Caco-2 (cell line): Measurements from ENCODE around the gene RIF1. TPM values are rescaled to one million over a fixed set of nuclear protein-coding genes. Genes with fewer than 3 reads are reported as not detected.

ENCODE experiments used
- BruUV-seq: library from RNA; stranded (reverse); fragments of 400-500 nt; replicated peaks from 2 replicates; lab custom pipeline; 2021; lab: Mats Ljungman, UMichigan
- CTCF ChIA-PET: fragments of 300-600 bp; sonication (Branson Sonifier 250); formaldehyde crosslinking; loops from one replicate; lab custom pipeline; 2022; ENCODE audit warnings: antibody characterized with exemption; lab: Charles Lee
- POLR2A ChIA-PET: fragments of 300-600 bp; sonication (Branson Sonifier 250); formaldehyde crosslinking; loops from one replicate; lab custom pipeline; 2022; ENCODE audit warnings: antibody characterized with exemption; lab: Charles Lee
- DNase-seq, 2 experiments: peaks; one replicate each; pipeline versions ENCODE4 v3.0.0 to v3.0.0-alpha.2; 2020 to 2022
- H3K27me3 ChIP-seq: replicated peaks from 2 replicates; pipeline ENCODE4 v1.6.0; 2011; ENCODE audit warnings: low read length; ENCODE audit not compliant: control insufficient read depth, insufficient read depth
- H3K36me3 ChIP-seq: 2 replicates; pipeline ENCODE4 v1.5.1; 2011; ENCODE audit warnings: low read length; ENCODE audit not compliant: control insufficient read depth, insufficient read depth
- H3K4me1 ChIP-seq: fragments of 250-450 bp; sonication (Bioruptor Pico); 2 replicates; pipeline ENCODE4 v1.5.1; 2020; ENCODE audit warnings: mild to moderate bottlenecking
- H3K4me3 ChIP-seq: 2 replicates; pipeline ENCODE4 v1.5.1; 2011; ENCODE audit warnings: low read depth, mild to moderate bottlenecking, control low read depth, low read length
- H3K9me3 ChIP-seq: fragments of 250-450 bp; sonication (Bioruptor Pico); 2 replicates; pipeline ENCODE4 v1.5.1; 2020; ENCODE audit warnings: mild to moderate bottlenecking, moderate library complexity
- H3K27ac Mint-ChIP-seq: one replicate; pipeline ENCODE4 v1.8.0; 2022; ENCODE audit warnings: mixed read lengths; ENCODE audit not compliant: unreplicated experiment
- H3K27me3 Mint-ChIP-seq: one replicate; pipeline ENCODE4 v1.8.0; 2022; ENCODE audit warnings: mixed read lengths; ENCODE audit not compliant: insufficient read depth, unreplicated experiment
- H3K36me3 Mint-ChIP-seq: one replicate; pipeline ENCODE4 v1.8.0; 2022; ENCODE audit warnings: mild to moderate bottlenecking, mixed read lengths; ENCODE audit not compliant: insufficient read depth, unreplicated experiment
- H3K4me1 Mint-ChIP-seq: one replicate; pipeline ENCODE4 v1.8.0; 2022; ENCODE audit warnings: low read depth, mixed read lengths; ENCODE audit not compliant: unreplicated experiment
- H3K4me3 Mint-ChIP-seq: one replicate; pipeline ENCODE4 v1.8.0; 2022; ENCODE audit warnings: mild to moderate bottlenecking, moderate library complexity, mixed read lengths; ENCODE audit not compliant: unreplicated experiment
- H3K9me3 Mint-ChIP-seq: one replicate; pipeline ENCODE4 v1.8.0; 2022; ENCODE audit warnings: mixed read lengths; ENCODE audit not compliant: unreplicated experiment
- intact Hi-C: fragments of 100-400 bp; cut with micrococcal nuclease; formaldehyde crosslinking; loops from one replicate; pipeline ENCODE4 v1.10.0; 2022; ENCODE audit not compliant: unreplicated experiment
- total RNA-seq: library from RNA; stranded (reverse); gene quantifications from 2 replicates; pipeline ENCODE4 v1.2.3, GENCODE V29; 2022
- TF ChIP-seq, protein P1 (sequence below), 2 experiments: fragments of 200-600 bp in 1 of 2; IDR thresholded peaks; 1 replicate in 1 of 2; 2 replicates in 1 of 2; pipeline versions ENCODE4 v1.5.1 to v1.8.0; 2011 to 2022; ENCODE audit warnings: antibody characterized with exemption in 1 of 2, control low read depth in 1 of 2, inconsistent platforms in 1 of 2, low read depth in 1 of 2, low read length in 1 of 2, mild to moderate bottlenecking in 1 of 2, moderate library complexity in 1 of 2; ENCODE audit not compliant: insufficient read depth in 1 of 2, severe bottlenecking in 1 of 2, unreplicated experiment in 1 of 2

RIF1 gene
- total RNA-seq, 1 experiment from 2014 or later, result 63.9 TPM

DNA sequence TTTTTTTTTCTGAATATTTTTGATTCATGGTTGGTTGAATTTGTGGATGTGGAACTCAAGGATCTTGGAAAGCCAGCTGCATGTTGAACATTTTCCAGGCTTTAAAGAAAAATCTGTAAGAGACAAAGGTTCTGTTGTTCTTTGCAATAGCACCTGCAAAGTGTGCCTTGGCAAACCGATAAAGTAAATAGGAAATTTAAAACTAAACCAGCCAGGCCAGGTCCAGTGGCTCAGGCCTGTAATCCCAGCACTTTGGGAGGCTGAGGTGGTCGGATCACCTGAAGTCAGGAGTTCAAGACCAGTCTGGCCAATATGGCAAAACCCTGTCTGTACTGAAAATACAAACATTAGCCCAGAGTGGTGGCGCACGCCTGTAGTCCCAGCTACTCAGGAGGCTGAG is 74.4 kb downstream of the RIF1 start:
- no peaks in the 10 kb centered on the region for H3K4me1 ChIP-seq
- H3K4me3 Mint-ChIP-seq, result no peak overlapping the region
- no peaks in the 10 kb centered on the region for H3K27me3 ChIP-seq
- H3K9me3 ChIP-seq, result no peaks in the 10 kb centered on the region
- no peak for DNase-seq
- POLR2A ChIA-PET, result no interaction called here
- TF ChIP-seq, protein P1, sequence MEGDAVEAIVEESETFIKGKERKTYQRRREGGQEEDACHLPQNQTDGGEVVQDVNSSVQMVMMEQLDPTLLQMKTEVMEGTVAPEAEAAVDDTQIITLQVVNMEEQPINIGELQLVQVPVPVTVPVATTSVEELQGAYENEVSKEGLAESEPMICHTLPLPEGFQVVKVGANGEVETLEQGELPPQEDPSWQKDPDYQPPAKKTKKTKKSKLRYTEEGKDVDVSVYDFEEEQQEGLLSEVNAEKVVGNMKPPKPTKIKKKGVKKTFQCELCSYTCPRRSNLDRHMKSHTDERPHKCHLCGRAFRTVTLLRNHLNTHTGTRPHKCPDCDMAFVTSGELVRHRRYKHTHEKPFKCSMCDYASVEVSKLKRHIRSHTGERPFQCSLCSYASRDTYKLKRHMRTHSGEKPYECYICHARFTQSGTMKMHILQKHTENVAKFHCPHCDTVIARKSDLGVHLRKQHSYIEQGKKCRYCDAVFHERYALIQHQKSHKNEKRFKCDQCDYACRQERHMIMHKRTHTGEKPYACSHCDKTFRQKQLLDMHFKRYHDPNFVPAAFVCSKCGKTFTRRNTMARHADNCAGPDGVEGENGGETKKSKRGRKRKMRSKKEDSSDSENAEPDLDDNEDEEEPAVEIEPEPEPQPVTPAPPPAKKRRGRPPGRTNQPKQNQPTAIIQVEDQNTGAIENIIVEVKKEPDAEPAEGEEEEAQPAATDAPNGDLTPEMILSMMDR (IDR thresholded peaks at IDR 0.05; ENCODE audit: insufficient read depth in 1 of 2, low read depth in 1 of 2, low read length in 1 of 2, severe bottlenecking in 1 of 2, unreplicated experiment in 1 of 2), result no peak
- H3K4me1 Mint-ChIP-seq, result no peaks in the 10 kb centered on the region
- intact Hi-C loops, result no loop called here
- no peaks in the 10 kb centered on the region for H3K27me3 Mint-ChIP-seq
- 0 out of 2 replicates have a peak, but pooled peaks cover 1% of the 10 kb centered on the region for H3K36me3 ChIP-seq
- H3K4me3 ChIP-seq, result no peak overlapping the region
- H3K36me3 Mint-ChIP-seq, result peaks cover 43% of the 10 kb centered on the region
- H3K9me3 Mint-ChIP-seq, result no peaks in the 10 kb centered on the region
- CTCF ChIA-PET, result no interaction called here
- H3K27ac Mint-ChIP-seq, result no peak overlapping the region
- BruUV-seq, result no TSS peak

DNA sequence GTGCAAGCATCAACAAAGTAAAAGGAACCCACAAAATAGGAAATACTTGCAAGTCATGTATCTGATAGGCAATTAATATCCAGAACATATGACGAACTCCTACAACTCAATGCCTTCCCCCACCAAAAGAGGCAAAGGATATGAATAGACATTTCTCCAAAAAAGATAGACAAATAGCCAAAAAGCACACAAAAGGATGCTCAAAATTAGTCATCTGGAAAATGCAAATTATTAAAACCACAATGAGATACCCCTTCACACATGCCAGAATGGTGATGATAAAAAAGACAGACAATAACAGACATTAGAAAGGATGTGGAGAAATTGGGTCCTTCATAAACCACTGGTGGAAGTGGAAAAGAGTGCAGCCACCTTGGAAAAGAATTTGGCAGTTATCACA is 76.4 kb downstream of the RIF1 start:
- intact Hi-C loops, result no loop called here
- no peaks in the 10 kb centered on the region for H3K27me3 ChIP-seq
- Mint-ChIP-seq H3K27me3 (no peaks in the 10 kb centered on the region), H3K36me3 (peaks cover 42% of the 10 kb centered on the region), H3K4me3 (no peak overlapping the region), H3K9me3 (no peaks in the 10 kb centered on the region), H3K4me1 (no peaks in the 10 kb centered on the region), H3K27ac (no peak overlapping the region)
- H3K9me3 ChIP-seq, result no peaks in the 10 kb centered on the region
- no TSS peak for BruUV-seq
- TF ChIP-seq, protein P1 (IDR thresholded peaks at IDR 0.05; ENCODE audit: insufficient read depth in 1 of 2, low read depth in 1 of 2, low read length in 1 of 2, severe bottlenecking in 1 of 2, unreplicated experiment in 1 of 2), result no peak
- ChIA-PET CTCF (no interaction called here), POLR2A (no interaction called here)
- no peak overlapping the region for H3K4me3 ChIP-seq
- no peak for DNase-seq
- H3K36me3 ChIP-seq, result 0 out of 2 replicates have a peak, but pooled peaks cover 1% of the 10 kb centered on the region
- no peaks in the 10 kb centered on the region for H3K4me1 ChIP-seq

DNA sequence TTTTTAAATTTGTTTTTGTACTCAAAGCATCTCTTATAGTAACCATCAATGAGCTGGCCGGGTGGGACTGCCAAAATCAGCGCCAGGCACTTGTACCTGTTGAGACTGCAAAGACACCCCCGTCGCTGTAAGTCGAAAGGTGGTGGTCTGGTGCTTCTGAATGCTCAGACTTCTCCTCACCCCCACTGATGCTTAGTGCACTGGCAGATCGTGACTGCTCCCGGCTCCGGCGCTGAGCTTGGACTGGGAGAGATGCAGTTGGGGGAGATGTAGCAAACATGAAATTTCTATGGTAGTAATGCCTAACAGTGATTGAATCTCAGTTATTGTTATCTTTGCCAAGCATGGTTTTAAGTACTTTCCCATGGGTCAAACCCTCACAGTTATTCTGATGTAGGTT is 80.6 kb downstream of the RIF1 start:
- no TSS peak for BruUV-seq
- intact Hi-C loops, result no loop called here
- Histone ChIP-seq H3K9me3 (no peaks in the 10 kb centered on the region), H3K4me1 (no peaks in the 10 kb centered on the region), H3K36me3 (no peaks in the 10 kb centered on the region; the same call in 1 of the 2 replicates), H3K4me3 (no peak overlapping the region), H3K27me3 (no peaks in the 10 kb centered on the region)
- Mint-ChIP-seq H3K27me3 (no peaks in the 10 kb centered on the region), H3K4me3 (no peak overlapping the region), H3K4me1 (no peaks in the 10 kb centered on the region), H3K9me3 (no peaks in the 10 kb centered on the region), H3K27ac (no peak overlapping the region), H3K36me3 (peaks cover 19% of the 10 kb centered on the region)
- ChIA-PET POLR2A (no interaction called here), CTCF (no interaction called here)
- TF ChIP-seq, protein P1 (IDR thresholded peaks at IDR 0.05; ENCODE audit: insufficient read depth in 1 of 2, low read depth in 1 of 2, low read length in 1 of 2, severe bottlenecking in 1 of 2, unreplicated experiment in 1 of 2), result no peak
- DNase-seq, result no peak
